K562 (cell line): ENCODE data around the gene SGMS1. TPM values are rescaled to one million over a fixed set of nuclear protein-coding genes. Genes with fewer than 3 reads are reported as not detected.

ENCODE experiments used
- ATAC-seq: fragments of 200-7000 bp; cut with Tn5 transposase; 3 replicates; pipeline ENCODE4 v1.9.1; 2020; ENCODE audit warnings: moderate library complexity
- BruUV-seq: library from RNA; stranded (reverse); fragments of 400-500 nt; replicated peaks from 2 replicates; lab custom pipeline; 2021; lab: Mats Ljungman, UMichigan
- CTCF ChIA-PET: fragments of 300-600 bp; formaldehyde crosslinking; extraction: SDS; loops from one replicate; lab custom pipeline; 2021; ENCODE audit warnings: low intra/inter-chr PET ratio; lab: Yijun Ruan, JAX
- POLR2A ChIA-PET: fragments of 300-600, 350-650 bp; sonication (Branson Sonifier 250); formaldehyde crosslinking; extraction: SDS; loops from one replicate; lab custom pipeline; 2021; ENCODE audit warnings: antibody characterized with exemption, inconsistent platforms; lab: Yijun Ruan, JAX
- DNase-seq, 4 experiments: peaks; one replicate each; pipeline versions ENCODE4 v3.0.0 to v3.0.0-alpha.2; 2011 to 2018; ENCODE audit warnings: low spot score in 3 of 4, mixed read lengths in 3 of 4; ENCODE audit errors: extremely low read depth in 1 of 4
- FAIRE-seq: peaks from 2 replicates; lab custom pipeline; 2011; peaks lifted over from hg19 to GRCh38; lab: Jason Lieb, UNC
- H2AFZ ChIP-seq: 2 replicates; pipeline ENCODE4 v1.6.0; 2011; ENCODE audit warnings: low read depth, low read length, control low read depth, inconsistent platforms
- H3K27ac ChIP-seq: fragments of 200-600 bp; 3 replicates; pipeline ENCODE4 v1.8.0; 2011; ENCODE audit warnings: low read depth, mild to moderate bottlenecking, control low read depth, inconsistent platforms, low read length, moderate library complexity, mixed read lengths; ENCODE audit errors: extremely low read depth
- H3K27me3 ChIP-seq, 2 experiments: fragments of 300-600 bp in 1 of 2; 2 replicates in 1 of 2; 3 replicates in 1 of 2; pipeline versions ENCODE4 v1.6.0 to v1.8.0; 2011; ENCODE audit warnings: inconsistent platforms in 2 of 2, low read length in 2 of 2, mild to moderate bottlenecking in 1 of 2, mixed read lengths in 1 of 2, moderate library complexity in 1 of 2; ENCODE audit not compliant: control insufficient read depth in 2 of 2, insufficient read depth in 2 of 2
- H3K36me3 ChIP-seq: fragments of 300-600 bp; 3 replicates; pipeline ENCODE4 v1.8.0; 2011; ENCODE audit warnings: mild to moderate bottlenecking, low read length, inconsistent platforms; ENCODE audit not compliant: control insufficient read depth, insufficient read depth
- H3K4me1 ChIP-seq, 2 experiments: fragments of 200-600 bp in 1 of 2; replicated peaks in 1 of 2; 2 replicates in 1 of 2; 3 replicates in 1 of 2; pipeline versions ENCODE4 v1.5.1 to v1.8.0; 2011; ENCODE audit warnings: inconsistent platforms in 2 of 2, low read length in 2 of 2, mild to moderate bottlenecking in 1 of 2, mixed read lengths in 1 of 2, moderate library complexity in 1 of 2; ENCODE audit not compliant: control insufficient read depth in 2 of 2, insufficient read depth in 2 of 2
- H3K4me2 ChIP-seq: 2 replicates; pipeline ENCODE4 v1.6.1; 2011; ENCODE audit warnings: low read length, control low read depth, inconsistent platforms, mixed read lengths; ENCODE audit not compliant: insufficient read depth
- H3K4me3 ChIP-seq: fragments of 200-600 bp; sonication (generic), shearing (Covaris generic); 2 replicates; pipeline ENCODE4 v1.5.1; 2016; ENCODE audit warnings: control low read depth, inconsistent platforms
- H3K79me2 ChIP-seq: fragments of 200-600 bp; 3 replicates; pipeline ENCODE4 v1.8.0; 2011; ENCODE audit warnings: low read length, inconsistent platforms; ENCODE audit not compliant: control insufficient read depth, insufficient read depth
- H3K9ac ChIP-seq, 2 experiments: 2 replicates each; pipeline versions ENCODE4 v1.6.0 to v1.6.1; 2011; ENCODE audit warnings: low read depth in 2 of 2, low read length in 2 of 2, control low read depth in 1 of 2, inconsistent platforms in 1 of 2, mild to moderate bottlenecking in 1 of 2, mixed read lengths in 1 of 2; ENCODE audit not compliant: insufficient read depth in 1 of 2
- H3K9me1 ChIP-seq: one replicate; pipeline ENCODE4 v1.6.0; 2011; ENCODE audit warnings: inconsistent platforms, mild to moderate bottlenecking, low read length, moderate library complexity; ENCODE audit not compliant: control insufficient read depth, insufficient read depth
- H3K9me3 ChIP-seq: replicated peaks from 2 replicates; pipeline ENCODE4 v1.5.1; 2011; ENCODE audit warnings: low read depth, low read length, inconsistent platforms; ENCODE audit not compliant: control insufficient read depth, insufficient read depth
- H4K20me1 ChIP-seq: replicated peaks from 2 replicates; pipeline ENCODE4 v1.6.1; 2011; ENCODE audit warnings: low read length, inconsistent platforms, mixed read lengths; ENCODE audit not compliant: control insufficient read depth, insufficient read depth
- JUN ChIP-seq, 2 experiments: sonication (generic) in 1 of 2; formaldehyde crosslinking in 1 of 2; IDR thresholded peaks; 2 replicates each; pipeline versions ENCODE4 v1.6.1 to v1.8.0; 2012 to 2022; ENCODE audit warnings: borderline replicate concordance in 2 of 2, mild to moderate bottlenecking in 2 of 2, improper control_type of control experiment in 1 of 2, low read depth in 1 of 2, low read length in 1 of 2, missing genetic modification reagents in 1 of 2
- LEF1 ChIP-seq: fragments of 450-650 bp; IDR thresholded peaks from 2 replicates; pipeline ENCODE4 v1.6.1; 2016; ENCODE audit warnings: mild to moderate bottlenecking
- POLR2AphosphoS5 ChIP-seq: IDR thresholded peaks from 2 replicates; pipeline ENCODE4 v1.6.1; 2011; ENCODE audit warnings: mild to moderate bottlenecking, low read depth, low read length, moderate library complexity; ENCODE audit not compliant: control insufficient read depth, insufficient read depth
- TOE1 ChIP-seq, 2 experiments: fragments of 450-650 bp in 1 of 2; sonication (generic) in 1 of 2; formaldehyde crosslinking in 1 of 2; IDR thresholded peaks; 2 replicates each; pipeline versions ENCODE4 v1.7.1 to v1.8.0; 2016 to 2022; ENCODE audit warnings: borderline replicate concordance in 2 of 2, mild to moderate bottlenecking in 2 of 2, antibody characterized with exemption in 1 of 2, inconsistent platforms in 1 of 2, low read depth in 1 of 2, missing genetic modification reagents in 1 of 2, moderate library complexity in 1 of 2
- WGBS: fragments of 100-300 bp; shearing (Covaris generic); methylation state at CpG from one replicate; pipeline ENCODE4 v1.1.6; 2016; ENCODE audit warnings: low coverage, mixed read lengths; ENCODE audit not compliant: insufficient coverage; ENCODE audit errors: missing lambda C conversion rate; 5-methylcytosine and 5-hydroxymethylcytosine counted together
- in situ Hi-C: fragments of 300-500 bp; cut with MboI; formaldehyde crosslinking; loops from 4 replicates; pipeline ENCODE4 v1.15.0; 2018; ENCODE audit warnings: inconsistent platforms, mixed read lengths
- intact Hi-C: fragments of 100-400 bp; cut with micrococcal nuclease; formaldehyde crosslinking; loops from 2 replicates; pipeline ENCODE4 v1.14.2; 2022
- polyA plus RNA-seq, 8 experiments: library from polyadenylated mRNA; depleted of rRNA in 4 of 8; stranded (reverse) in 5 of 8; unstranded in 3 of 8; fragments of >200 nt; fragmentation: Nextera tagmentation in 2 of 8; fragmentation: Illumina TruSeq in 1 of 8; extraction: Ambion mirVana in 2 of 8; extraction: Trizol in 1 of 8; gene quantifications; 2 replicates each; pipeline versions ENCODE4 v1.2.1 to v1.2.3, GENCODE V29; 2011 to 2014; ENCODE audit warnings: inconsistent platforms in 1 of 8, missing spikeins in 1 of 8
- total RNA-seq, 7 experiments: library from RNA; depleted of rRNA in 6 of 7; stranded (reverse); fragments of >200 nt in 6 of 7; fragmentation: Illumina TruSeq in 2 of 7; extraction: Trizol in 2 of 7; gene quantifications; 2 replicates each; pipeline versions ENCODE4 v1.2.1 to v1.2.3, GENCODE V29; 2011 to 2021; ENCODE audit warnings: low replicate concordance in 1 of 7
- TF ChIP-seq, protein P1 (sequence below): sonication (generic); IDR thresholded peaks from 2 replicates; pipeline ENCODE4 v1.6.1; 2016
- TF ChIP-seq, protein P2 (sequence below), 2 experiments: fragments of 250-450 bp in 1 of 2; fragments of 450-650 bp in 1 of 2; sonication (Bioruptor Pico) in 1 of 2; IDR thresholded peaks; 2 replicates each; pipeline versions ENCODE4 v1.6.1 to v1.8.0; 2016 to 2021; ENCODE audit warnings: mild to moderate bottlenecking in 2 of 2, moderate library complexity in 2 of 2, missing compliant biosample characterization in 1 of 2, missing genetic modification characterization in 1 of 2
- TF ChIP-seq, protein P3 (sequence below): fragments of 450-650 bp; IDR thresholded peaks from 2 replicates; pipeline ENCODE4 v1.6.1; 2016; ENCODE audit warnings: antibody characterized with exemption
- TF ChIP-seq, protein P4 (sequence below): sonication (generic); formaldehyde crosslinking; IDR thresholded peaks from 2 replicates; pipeline ENCODE4 v1.4.0; 2020; ENCODE audit warnings: mild to moderate bottlenecking, missing genetic modification reagents

Gene SGMS1
- total and polyA plus RNA-seq, 9 of the 15 experiments (the other 6 are each of a cell fraction or from before 2014, with no cell fraction given): 22.6 to 232 (median 82.2) TPM

DNA sequence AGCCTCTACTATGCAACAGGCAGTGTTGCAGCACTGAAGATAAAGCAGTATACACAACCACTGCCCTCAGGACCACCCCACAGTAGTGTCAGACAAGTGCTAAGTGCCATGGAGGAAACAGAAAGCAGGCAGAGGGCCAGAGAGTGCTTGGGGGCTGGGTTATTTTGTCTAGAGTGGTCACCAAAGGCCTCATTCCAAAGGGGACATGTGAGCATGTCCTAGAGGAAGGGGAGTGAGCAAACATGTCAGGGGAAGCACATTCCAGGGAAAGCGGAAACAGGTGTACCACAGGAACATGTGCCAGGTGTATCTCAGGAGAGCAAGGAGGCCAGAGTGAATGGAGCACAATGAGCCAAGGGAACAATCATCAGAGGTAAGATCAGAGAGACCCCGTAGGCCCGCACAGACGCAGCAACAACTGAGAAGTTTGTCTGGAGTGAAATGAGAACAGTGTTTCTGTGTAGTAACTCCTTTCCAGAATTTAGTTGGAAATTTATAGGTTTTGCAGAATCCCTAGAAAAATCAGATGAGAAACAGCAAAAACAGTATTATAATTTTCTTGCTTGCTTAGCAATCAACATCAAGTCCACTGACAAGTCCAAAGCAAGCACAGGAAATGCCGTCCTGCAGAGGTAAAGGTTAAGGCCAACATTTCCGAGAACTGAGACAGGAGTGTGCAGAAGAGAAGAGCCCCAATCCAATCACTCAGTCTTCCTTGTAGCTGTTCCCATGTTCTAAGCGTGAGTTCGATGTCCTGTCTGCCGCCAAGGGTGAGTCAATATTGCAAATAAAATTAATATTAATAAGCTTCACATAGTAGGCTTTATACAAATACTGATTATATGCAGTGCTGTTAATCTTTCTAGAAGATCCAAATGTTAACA lies 67.3 kb downstream of the SGMS1 start:
- DNase-seq (peak in 2 of 4 experiments; percentile 62 to 85), FAIRE-seq (peak; percentile 88), ATAC-seq (peak; percentile 65)
- Histone ChIP-seq H3K9me1 (no peaks in the 10 kb centered on the region), H4K20me1 (no peaks in the 10 kb centered on the region), H3K27me3 (no peaks in the 10 kb centered on the region), H3K79me2 (peaks cover 94% of the 10 kb centered on the region), H3K4me3 (no peak overlapping the region), H3K36me3 (peaks cover 11% of the 10 kb centered on the region), H3K4me2 (peak overlapping the region; percentile 72), H3K9ac (peak overlapping the region; percentile 63 to 72; a peak in 3 of 4 replicates), H3K4me1 (peaks cover 29 to 65% of the 10 kb centered on the region in 2 experiments), H2AFZ (peak overlapping the region; percentile 2; the same call in 1 of the 2 replicates), H3K27ac (peak overlapping the region; percentile 70), H3K9me3 (no peaks in the 10 kb centered on the region)
- in situ Hi-C loops (no loop called here), intact Hi-C loops (loop anchor here (2.0 kb wide), 1 partner anchor 136 kb away; no protein-coding TSS in a partner anchor)
- CTCF ChIA-PET: no interaction called here
- WGBS: 24% methylated on average over 9 of the region's 9 CpGs
- POLR2A ChIA-PET: interaction anchor here (0.6 to 2.2 kb wide), 11 partner anchors 9 to 76 kb away, joined by 3 to 13 read pairs (median 4); partner anchors contain the start of gene SGMS1
- no TSS peak for BruUV-seq
- TF ChIP-seq, protein P1, sequence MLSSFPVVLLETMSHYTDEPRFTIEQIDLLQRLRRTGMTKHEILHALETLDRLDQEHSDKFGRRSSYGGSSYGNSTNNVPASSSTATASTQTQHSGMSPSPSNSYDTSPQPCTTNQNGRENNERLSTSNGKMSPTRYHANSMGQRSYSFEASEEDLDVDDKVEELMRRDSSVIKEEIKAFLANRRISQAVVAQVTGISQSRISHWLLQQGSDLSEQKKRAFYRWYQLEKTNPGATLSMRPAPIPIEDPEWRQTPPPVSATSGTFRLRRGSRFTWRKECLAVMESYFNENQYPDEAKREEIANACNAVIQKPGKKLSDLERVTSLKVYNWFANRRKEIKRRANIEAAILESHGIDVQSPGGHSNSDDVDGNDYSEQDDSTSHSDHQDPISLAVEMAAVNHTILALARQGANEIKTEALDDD: 0 out of 2 replicates have a peak, but pooled peaks have one; percentile 35
- 0 out of 2 replicates have a peak, but pooled peaks have one; percentile 12 for TF ChIP-seq LEF1
- no peak for TF ChIP-seq JUN (IDR thresholded peaks at IDR 0.05; ENCODE audit: borderline replicate concordance, low read depth, low read length)
- no peak for TF ChIP-seq JUN (CRISPR knock-in tag; IDR thresholded peaks at IDR 0.05; ENCODE audit: borderline replicate concordance)
- TF ChIP-seq, protein P2, sequence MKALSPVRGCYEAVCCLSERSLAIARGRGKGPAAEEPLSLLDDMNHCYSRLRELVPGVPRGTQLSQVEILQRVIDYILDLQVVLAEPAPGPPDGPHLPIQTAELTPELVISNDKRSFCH (CRISPR knock-in tag; IDR thresholded peaks at IDR 0.05): no peak
- TF ChIP-seq, protein P2 (tag; IDR thresholded peaks at IDR 0.05): 0 out of 2 replicates have a peak, but pooled peaks have one; percentile 35
- TF ChIP-seq TOE1 (IDR thresholded peaks at IDR 0.05; ENCODE audit: borderline replicate concordance): no peak
- 0 out of 2 replicates have a peak, but pooled peaks have one; percentile 39 for TF ChIP-seq TOE1 (CRISPR knock-in tag; IDR thresholded peaks at IDR 0.05; ENCODE audit: borderline replicate concordance, low read depth)
- TF ChIP-seq, protein P3, sequence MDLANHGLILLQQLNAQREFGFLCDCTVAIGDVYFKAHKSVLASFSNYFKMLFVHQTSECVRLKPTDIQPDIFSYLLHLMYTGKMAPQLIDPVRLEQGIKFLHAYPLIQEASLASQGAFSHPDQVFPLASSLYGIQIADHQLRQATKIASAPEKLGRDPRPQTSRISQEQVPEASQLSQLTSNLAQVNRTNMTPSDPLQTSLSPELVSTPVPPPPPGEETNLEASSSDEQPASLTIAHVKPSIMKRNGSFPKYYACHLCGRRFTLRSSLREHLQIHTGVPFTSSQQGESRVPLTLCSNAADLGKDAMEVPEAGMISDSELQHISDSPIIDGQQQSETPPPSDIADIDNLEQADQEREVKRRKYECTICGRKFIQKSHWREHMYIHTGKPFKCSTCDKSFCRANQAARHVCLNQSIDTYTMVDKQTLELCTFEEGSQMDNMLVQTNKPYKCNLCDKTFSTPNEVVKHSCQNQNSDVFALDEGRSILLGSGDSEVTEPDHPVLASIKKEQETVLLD: peak; percentile 19; the same call in 1 of the 2 replicates
- TF ChIP-seq, protein P4, sequence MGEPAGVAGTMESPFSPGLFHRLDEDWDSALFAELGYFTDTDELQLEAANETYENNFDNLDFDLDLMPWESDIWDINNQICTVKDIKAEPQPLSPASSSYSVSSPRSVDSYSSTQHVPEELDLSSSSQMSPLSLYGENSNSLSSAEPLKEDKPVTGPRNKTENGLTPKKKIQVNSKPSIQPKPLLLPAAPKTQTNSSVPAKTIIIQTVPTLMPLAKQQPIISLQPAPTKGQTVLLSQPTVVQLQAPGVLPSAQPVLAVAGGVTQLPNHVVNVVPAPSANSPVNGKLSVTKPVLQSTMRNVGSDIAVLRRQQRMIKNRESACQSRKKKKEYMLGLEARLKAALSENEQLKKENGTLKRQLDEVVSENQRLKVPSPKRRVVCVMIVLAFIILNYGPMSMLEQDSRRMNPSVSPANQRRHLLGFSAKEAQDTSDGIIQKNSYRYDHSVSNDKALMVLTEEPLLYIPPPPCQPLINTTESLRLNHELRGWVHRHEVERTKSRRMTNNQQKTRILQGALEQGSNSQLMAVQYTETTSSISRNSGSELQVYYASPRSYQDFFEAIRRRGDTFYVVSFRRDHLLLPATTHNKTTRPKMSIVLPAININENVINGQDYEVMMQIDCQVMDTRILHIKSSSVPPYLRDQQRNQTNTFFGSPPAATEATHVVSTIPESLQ (CRISPR knock-in tag): no peak
- TF ChIP-seq POLR2AphosphoS5: no peak
